Liver (tissue), 9 donors: ENCODE data around the gene FRAS1. TPM values are rescaled to one million over a fixed set of nuclear protein-coding genes. Genes with fewer than 3 reads are reported as not detected.

ENCODE experiments used
- DNase-seq: peaks from one replicate; pipeline ENCODE4 v3.0.0-alpha.2; 2017; ENCODE audit warnings: low spot score
- H3K27ac ChIP-seq, 2 donors: one replicate each; pipeline ENCODE4 v1.7.0; 2013; ENCODE audit warnings: inconsistent platforms in 2 of 2, low read length in 2 of 2, control low read depth in 1 of 2, low read depth in 1 of 2, mild to moderate bottlenecking in 1 of 2
- H3K27me3 ChIP-seq, 4 donors: one replicate each; pipeline versions ENCODE4 v1.6.1 to v1.7.0; 2013; ENCODE audit warnings: low read length in 3 of 4, inconsistent platforms in 1 of 4, mild to moderate bottlenecking in 1 of 4, moderate library complexity in 1 of 4; ENCODE audit not compliant: control insufficient read depth in 4 of 4, insufficient read depth in 4 of 4
- H3K36me3 ChIP-seq, 4 donors: one replicate each; pipeline versions ENCODE4 v1.6.1 to v1.7.0; 2013; ENCODE audit warnings: low read length in 3 of 4, mild to moderate bottlenecking in 3 of 4, low read depth in 1 of 4, moderate library complexity in 1 of 4; ENCODE audit not compliant: control insufficient read depth in 4 of 4, insufficient read depth in 3 of 4
- H3K4me1 ChIP-seq, 4 donors: one replicate each; pipeline versions ENCODE4 v1.6.1 to v1.7.0; 2013; ENCODE audit warnings: low read length in 3 of 4, mild to moderate bottlenecking in 3 of 4, moderate library complexity in 1 of 4; ENCODE audit not compliant: control insufficient read depth in 4 of 4, insufficient read depth in 4 of 4
- H3K4me3 ChIP-seq, 3 donors: one replicate each; pipeline versions ENCODE4 v1.6.1 to v1.7.0; 2013; ENCODE audit warnings: low read length in 3 of 3, control low read depth in 1 of 3, low read depth in 1 of 3, mild to moderate bottlenecking in 1 of 3
- H3K9ac ChIP-seq, 2 donors: one replicate each; pipeline ENCODE4 v1.7.0; 2013; ENCODE audit warnings: low read length in 2 of 2, mild to moderate bottlenecking in 2 of 2, moderate library complexity in 2 of 2, control low read depth in 1 of 2, low read depth in 1 of 2
- H3K9me3 ChIP-seq, 4 donors: one replicate each; pipeline versions ENCODE4 v1.6.1 to v1.7.0; 2013; ENCODE audit warnings: low read length in 3 of 4; ENCODE audit not compliant: control insufficient read depth in 4 of 4
- EGR1 ChIP-seq, 2 donors: IDR thresholded peaks; 2 replicates each; pipeline ENCODE4 v1.6.1; 2016 to 2018; ENCODE audit warnings: antibody characterized with exemption in 2 of 2, low read depth in 2 of 2
- FOXA2 ChIP-seq: IDR thresholded peaks from 2 replicates; pipeline ENCODE4 v1.6.1; 2016; ENCODE audit warnings: antibody characterized with exemption
- JUND ChIP-seq, 2 donors: IDR thresholded peaks; 2 replicates each; pipeline ENCODE4 v1.6.1; 2016; ENCODE audit warnings: antibody characterized with exemption in 2 of 2
- NR2F2 ChIP-seq: IDR thresholded peaks from 2 replicates; pipeline ENCODE4 v1.6.1; 2016; ENCODE audit warnings: antibody characterized with exemption
- RAD21 ChIP-seq, 2 donors: IDR thresholded peaks; 2 replicates each; pipeline ENCODE4 v1.6.1; 2016; ENCODE audit warnings: antibody characterized with exemption in 2 of 2, mild to moderate bottlenecking in 2 of 2
- REST ChIP-seq: IDR thresholded peaks from 2 replicates; pipeline ENCODE4 v1.6.1; 2016; ENCODE audit warnings: antibody characterized with exemption, mild to moderate bottlenecking
- SP1 ChIP-seq: IDR thresholded peaks from 2 replicates; pipeline ENCODE4 v1.6.1; 2018; ENCODE audit warnings: antibody characterized with exemption, mild to moderate bottlenecking
- ZBTB33 ChIP-seq: IDR thresholded peaks from 2 replicates; pipeline ENCODE4 v1.6.1; 2016; ENCODE audit warnings: antibody characterized with exemption
- WGBS: extraction: QIAGEN DNeasy Blood & Tissue Kit; methylation state at CpG from one replicate; pipeline ENCODE4 v1.1.7; 2013; 5-methylcytosine and 5-hydroxymethylcytosine counted together
- polyA plus RNA-seq, 2 donors: library from polyadenylated mRNA; stranded (reverse) in 1 of 2; unstranded in 1 of 2; fragments of 200-250 nt in 1 of 2; fragments of >200 nt in 1 of 2; fragmentation: Nextera tagmentation in 1 of 2; extraction: Ambion mirVana in 1 of 2; gene quantifications; one replicate each; pipeline versions ENCODE4 v1.2.1 to v1.2.3, GENCODE V29; 2013 to 2015
- total RNA-seq, 2 donors: library from RNA; depleted of rRNA; stranded (reverse); fragments of >200 nt; gene quantifications; one replicate each; pipeline ENCODE4 v1.2.3, GENCODE V29; 2014
- TF ChIP-seq, protein P1 (sequence below): IDR thresholded peaks from 2 replicates; pipeline ENCODE4 v1.6.1; 2016; ENCODE audit warnings: antibody characterized with exemption
- TF ChIP-seq, protein P2 (sequence below): IDR thresholded peaks from 2 replicates; pipeline ENCODE4 v1.6.1; 2016; ENCODE audit warnings: antibody characterized with exemption
- donor health status: healthy.
- donor health status: healthy.
- donor health status: healthy.
- donor health status: healthy.
- donor health status: healthy.

Gene FRAS1
- total and polyA plus RNA-seq, 4 donors, result 0.08 to 6.0 (median 1.1) TPM

DNA sequence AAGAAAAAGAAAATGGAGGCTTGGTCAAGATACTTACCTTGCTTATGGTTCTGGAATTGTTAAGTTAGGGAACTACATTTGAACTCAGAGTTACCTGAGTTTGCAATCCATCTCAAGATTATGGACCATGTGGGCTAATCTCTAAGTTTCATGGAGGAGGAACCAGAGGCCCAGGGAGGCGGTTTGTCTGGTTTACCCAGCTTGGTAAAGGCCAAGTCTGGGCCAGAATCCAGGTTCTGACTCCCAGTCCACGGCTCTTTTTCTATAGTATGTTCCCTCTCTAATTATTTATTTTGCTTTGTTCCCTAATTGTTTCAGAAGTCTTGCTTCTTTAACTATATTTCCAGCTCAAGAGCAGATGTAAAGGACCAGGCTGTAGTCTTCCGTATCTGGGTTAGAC is 168.1 kb downstream of the FRAS1 start:
- no peak for TF ChIP-seq FOXA2
- TF ChIP-seq, protein P1, sequence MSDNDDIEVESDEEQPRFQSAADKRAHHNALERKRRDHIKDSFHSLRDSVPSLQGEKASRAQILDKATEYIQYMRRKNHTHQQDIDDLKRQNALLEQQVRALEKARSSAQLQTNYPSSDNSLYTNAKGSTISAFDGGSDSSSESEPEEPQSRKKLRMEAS, result no peak
- TF ChIP-seq REST, result no peak
- TF ChIP-seq EGR1 (IDR thresholded peaks at IDR 0.05; ENCODE audit: low read depth in 2 of 2), result no peak
- no peaks in the 10 kb centered on the region for H3K36me3 ChIP-seq

GRCh38 chr4:78226279-78226678 is 169.2 kb downstream of the FRAS1 start:
- no peak for DNase-seq
- Histone ChIP-seq H3K36me3 (no peaks in the 10 kb centered on the region), H3K27me3 (no peaks in the 10 kb centered on the region), H3K9me3 (peaks cover 0 to 14% (median 1%) of the 10 kb centered on the region in 4 donors), H3K9ac (no peak overlapping the region), H3K27ac (no peak overlapping the region), H3K4me1 (no peaks in the 10 kb centered on the region), H3K4me3 (no peak overlapping the region)
- TF ChIP-seq REST (no peak), SP1 (no peak), FOXA2 (no peak), RAD21 (IDR thresholded peaks at IDR 0.05) (no peak), JUND (IDR thresholded peaks at IDR 0.05) (no peak), EGR1 (IDR thresholded peaks at IDR 0.05; ENCODE audit: low read depth in 2 of 2) (no peak)

More for the DNA sequence above, 168.1 kb downstream of the FRAS1 start:
- H3K9ac ChIP-seq, result no peak overlapping the region
- 93% methylated on average over 3 of the region's 3 CpGs for WGBS
- no peaks in the 10 kb centered on the region for H3K27me3 ChIP-seq
- H3K9me3 ChIP-seq, result peaks cover 0 to 14% (median 1%) of the 10 kb centered on the region in 4 donors
- no peak overlapping the region for H3K27ac ChIP-seq
- no peak for DNase-seq
- H3K4me1 ChIP-seq, result no peaks in the 10 kb centered on the region
- no peak overlapping the region for H3K4me3 ChIP-seq

- no peak for DNase-seq
- 95% methylated on average over 1 of the region's 1 CpG for WGBS
- Histone ChIP-seq H3K36me3 (no peaks in the 10 kb centered on the region), H3K4me3 (no peak overlapping the region), H3K27ac (no peak overlapping the region), H3K9me3 (peaks cover 0 to 14% (median 1%) of the 10 kb centered on the region in 4 donors), H3K27me3 (no peaks in the 10 kb centered on the region), H3K4me1 (no peaks in the 10 kb centered on the region), H3K9ac (no peak overlapping the region)
- no peak for TF ChIP-seq SP1
- TF ChIP-seq RAD21 (IDR thresholded peaks at IDR 0.05), result no peak
- TF ChIP-seq ZBTB33, result no peak
- TF ChIP-seq, protein P2, sequence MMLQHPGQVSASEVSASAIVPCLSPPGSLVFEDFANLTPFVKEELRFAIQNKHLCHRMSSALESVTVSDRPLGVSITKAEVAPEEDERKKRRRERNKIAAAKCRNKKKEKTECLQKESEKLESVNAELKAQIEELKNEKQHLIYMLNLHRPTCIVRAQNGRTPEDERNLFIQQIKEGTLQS, result no peak
- TF ChIP-seq NR2F2, result no peak
These were observed 170.4 kb downstream of the FRAS1 start for GRCh38 chr4:78227411-78228057.
